ENCODE data around the gene PRH1. TPM values are rescaled to one million over a fixed set of nuclear protein-coding genes. Genes with fewer than 3 reads are reported as not detected.
A peak's percentile ranks its signal among the peaks of the same experiment; 100 is the strongest.

Gene PRH1
- total RNA-seq, 2 experiments from 2014 or later = 13.5 to 23.0 TPM

- no peaks in the 10 kb centered on the region for H3K9me3 Mint-ChIP-seq (ENCODE audit: low read depth)
- no peak overlapping the region for H3K27ac Mint-ChIP-seq
- CTCF ChIA-PET = no interaction called here
- DNase-seq (no peak), ATAC-seq (no peak)
- H3K4me3 Mint-ChIP-seq = no peak overlapping the region
- peaks cover 5% of the 10 kb centered on the region for H3K36me3 Mint-ChIP-seq
- H3K4me1 Mint-ChIP-seq = no peaks in the 10 kb centered on the region
- H3K27me3 Mint-ChIP-seq = no peaks in the 10 kb centered on the region
Observed at GRCh38 chr12:10867381-10867780, 16.7 kb downstream of the PRH1 start.

- Mint-ChIP-seq H3K36me3 (peaks cover 24% of the 10 kb centered on the region), H3K27me3 (no peaks in the 10 kb centered on the region), H3K4me3 (no peak overlapping the region), H3K27ac (no peak overlapping the region), H3K9me3 (ENCODE audit: low read depth) (peaks cover 6% of the 10 kb centered on the region), H3K4me1 (no peaks in the 10 kb centered on the region)
- DNase-seq (no peak), ATAC-seq (no peak)
- CTCF ChIA-PET = no interaction called here
Observed at GRCh38 chr12:10863512-10864218, 20.4 kb downstream of the PRH1 start.

GRCh38 chr12:10861366-10861765 is 22.7 kb downstream of the PRH1 start:
- Mint-ChIP-seq H3K27ac (no peak overlapping the region), H3K9me3 (ENCODE audit: low read depth) (peaks cover 23% of the 10 kb centered on the region), H3K4me3 (no peak overlapping the region), H3K27me3 (no peaks in the 10 kb centered on the region), H3K36me3 (peaks cover 43% of the 10 kb centered on the region), H3K4me1 (no peaks in the 10 kb centered on the region)
- ATAC-seq = no peak
- no peak for DNase-seq
- CTCF ChIA-PET = no interaction called here

GRCh38 chr12:10855807-10856206 is 28.2 kb downstream of the PRH1 start:
- no peak for DNase-seq
- peaks cover 58% of the 10 kb centered on the region for H3K36me3 Mint-ChIP-seq
- CTCF ChIA-PET = no interaction called here
- H3K27ac Mint-ChIP-seq = no peak overlapping the region
- H3K4me3 Mint-ChIP-seq = no peak overlapping the region
- H3K4me1 Mint-ChIP-seq = peaks cover 15% of the 10 kb centered on the region
- H3K9me3 Mint-ChIP-seq (ENCODE audit: low read depth) = peaks cover 25% of the 10 kb centered on the region
- no peak for ATAC-seq
- H3K27me3 Mint-ChIP-seq = no peaks in the 10 kb centered on the region

GRCh38 chr12:10853776-10854175 is 30.3 kb downstream of the PRH1 start:
- ATAC-seq = no peak
- peaks cover 35% of the 10 kb centered on the region for H3K4me1 Mint-ChIP-seq
- H3K36me3 Mint-ChIP-seq = peaks cover 51% of the 10 kb centered on the region
- no peak overlapping the region for H3K27ac Mint-ChIP-seq
- no peaks in the 10 kb centered on the region for H3K27me3 Mint-ChIP-seq
- DNase-seq = no peak
- H3K4me3 Mint-ChIP-seq = no peak overlapping the region
- peaks cover 25% of the 10 kb centered on the region for H3K9me3 Mint-ChIP-seq (ENCODE audit: low read depth)
- CTCF ChIA-PET = no interaction called here

GRCh38 chr12:10851243-10851858 is 32.7 kb downstream of the PRH1 start:
- H3K9me3 Mint-ChIP-seq (ENCODE audit: low read depth) = peaks cover 9% of the 10 kb centered on the region
- CTCF ChIA-PET = interaction anchor here (1.2 kb wide), 1 partner anchor 32 kb away, joined by 3 read pairs; the partner anchor contains the start of gene PRH1
- DNase-seq (no peak), ATAC-seq (no peak)
- no peak overlapping the region for H3K4me3 Mint-ChIP-seq
- peak overlapping the region; percentile 26 for H3K27ac Mint-ChIP-seq
- H3K27me3 Mint-ChIP-seq = no peaks in the 10 kb centered on the region
- peaks cover 38% of the 10 kb centered on the region for H3K4me1 Mint-ChIP-seq
- peaks cover 43% of the 10 kb centered on the region for H3K36me3 Mint-ChIP-seq

GRCh38 chr12:10849425-10849878 is 34.6 kb downstream of the PRH1 start, which contains the start of gene PRR4:
Gene PRR4 (minus strand): TSS chr12:10849475. CDS start chr12:10849437, 38 bp downstream.
- ATAC-seq = peak; percentile 85
- peak within 1 kb of the TSS; percentile 63 for H3K27ac Mint-ChIP-seq
- H3K27me3 Mint-ChIP-seq = no peaks in the 10 kb centered on the region
- no peak within 1 kb of the TSS for H3K4me3 Mint-ChIP-seq
- no peaks in the 10 kb centered on the region for H3K9me3 Mint-ChIP-seq (ENCODE audit: low read depth)
- CTCF ChIA-PET = no interaction called here
- DNase-seq = peak; percentile 82
- peaks cover 38% of the 10 kb centered on the region for H3K4me1 Mint-ChIP-seq
- H3K36me3 Mint-ChIP-seq = peaks cover 34% of the 10 kb centered on the region

- H3K4me3 Mint-ChIP-seq = no peak overlapping the region
- H3K36me3 Mint-ChIP-seq = peaks cover 34% of the 10 kb centered on the region
- no peaks in the 10 kb centered on the region for H3K9me3 Mint-ChIP-seq (ENCODE audit: low read depth)
- DNase-seq = no peak
- H3K27me3 Mint-ChIP-seq = no peaks in the 10 kb centered on the region
- CTCF ChIA-PET = no interaction called here
- peaks cover 38% of the 10 kb centered on the region for H3K4me1 Mint-ChIP-seq
- no peak overlapping the region for H3K27ac Mint-ChIP-seq
- no peak for ATAC-seq
Observed at GRCh38 chr12:10847744-10848143, 36.3 kb downstream of the PRH1 start.

- no peak for ATAC-seq
- no peak for DNase-seq
- H3K4me3 Mint-ChIP-seq = no peak overlapping the region
- peaks cover 17% of the 10 kb centered on the region for H3K36me3 Mint-ChIP-seq
- CTCF ChIA-PET = no interaction called here
- no peak overlapping the region for H3K27ac Mint-ChIP-seq
- no peaks in the 10 kb centered on the region for H3K9me3 Mint-ChIP-seq (ENCODE audit: low read depth)
- no peaks in the 10 kb centered on the region for H3K4me1 Mint-ChIP-seq
- H3K27me3 Mint-ChIP-seq = no peaks in the 10 kb centered on the region
Observed at GRCh38 chr12:10842862-10843261, 41.2 kb downstream of the PRH1 start.

GRCh38 chr12:10838461-10838860 is 45.6 kb downstream of the PRH1 start:
- DNase-seq (no peak), ATAC-seq (no peak)
- CTCF ChIA-PET = no interaction called here
- H3K36me3 Mint-ChIP-seq = peaks cover 4% of the 10 kb centered on the region
- H3K4me3 Mint-ChIP-seq = no peak overlapping the region
- no peaks in the 10 kb centered on the region for H3K4me1 Mint-ChIP-seq
- H3K27ac Mint-ChIP-seq = no peak overlapping the region
- no peaks in the 10 kb centered on the region for H3K9me3 Mint-ChIP-seq (ENCODE audit: low read depth)
- H3K27me3 Mint-ChIP-seq = no peaks in the 10 kb centered on the region

Other genes starting within 250 kb of the PRH1 start
- 10 to 100 TPM in 1 of 2 experiments, 1 to 10 TPM in 1; 8.4 to 16.1 TPM for gene STYK1, start 210.2 kb downstream of the PRH1 start, total RNA-seq
- 100 to 1,000 TPM; 122 to 139 TPM for gene YBX3, start 160.9 kb downstream of the PRH1 start, total RNA-seq
- not detected for gene TAS2R7, start 81.6 kb downstream of the PRH1 start, total RNA-seq
- gene TAS2R8, start 77.0 kb downstream of the PRH1 start, total RNA-seq = not detected
- gene TAS2R9, start 74.1 kb downstream of the PRH1 start, total RNA-seq = not detected
- gene TAS2R10, start 57.9 kb downstream of the PRH1 start, total RNA-seq = under 1 TPM in 1 of 2 experiments, not detected in 1; 0.29 TPM
- 1 to 10 TPM; 1.3 to 2.2 TPM for gene PRR4, start 34.8 kb downstream of the PRH1 start, total RNA-seq
- 1 to 10 TPM in 1 of 2 experiments, under 1 TPM in 1; 0.45 to 1.3 TPM for gene TAS2R13, start 25.3 kb upstream of the PRH1 start, total RNA-seq
- gene PRH2, start 45.0 kb upstream of the PRH1 start, total RNA-seq = under 1 TPM in 1 of 2 experiments, not detected in 1; 0.76 TPM
- 1 to 10 TPM; 1.5 to 1.8 TPM for gene TAS2R14, start 55.0 kb upstream of the PRH1 start, total RNA-seq
- gene TAS2R50, start 102.7 kb upstream of the PRH1 start, total RNA-seq = 1 to 10 TPM in 1 of 2 experiments, under 1 TPM in 1; 0.89 to 1.1 TPM
- 1 to 10 TPM; 1.5 to 2.0 TPM for gene TAS2R20, start 114.0 kb upstream of the PRH1 start, total RNA-seq
- gene TAS2R19, start 138.4 kb upstream of the PRH1 start, total RNA-seq = 1 to 10 TPM; 1.8 to 2.0 TPM
- gene TAS2R31, start 147.2 kb upstream of the PRH1 start, total RNA-seq = 1 to 10 TPM; 2.0 to 5.2 TPM
- gene TAS2R46, start 178.0 kb upstream of the PRH1 start, total RNA-seq = 1 to 10 TPM in 1 of 2 experiments, under 1 TPM in 1; 0.73 to 1.1 TPM
- gene TAS2R43, start 208.1 kb upstream of the PRH1 start, total RNA-seq = under 1 TPM; 0.28 to 0.53 TPM

All from activated CD8-positive, alpha-beta memory T cell treated with anti-CD3 and anti-CD28 coated beads, Interleukin-2, amount 10 ng/mL, durations not matched to agents 7 days and 5 days (primary cell).